Skeletal muscle tissue (tissue), 4 donors: ENCODE measurements around the gene POT1. TPM values are rescaled to one million over a fixed set of nuclear protein-coding genes. Genes with fewer than 3 reads are reported as not detected.

Experiments
- H3K27ac ChIP-seq: one replicate; pipeline ENCODE4 v1.7.0; 2013; ENCODE audit warnings: mild to moderate bottlenecking, low read depth, low read length, inconsistent platforms
- H3K27me3 ChIP-seq, 3 donors: one replicate each; pipeline ENCODE4 v1.7.0; 2013; ENCODE audit warnings: low read length in 3 of 3; ENCODE audit not compliant: control insufficient read depth in 3 of 3, insufficient read depth in 3 of 3
- H3K36me3 ChIP-seq, 3 donors: one replicate each; pipeline ENCODE4 v1.7.0; 2013; ENCODE audit warnings: low read length in 3 of 3; ENCODE audit not compliant: control insufficient read depth in 3 of 3, insufficient read depth in 3 of 3
- H3K4me1 ChIP-seq, 3 donors: one replicate each; pipeline ENCODE4 v1.7.0; 2013; ENCODE audit warnings: low read length in 3 of 3, mild to moderate bottlenecking in 3 of 3; ENCODE audit not compliant: control insufficient read depth in 3 of 3, insufficient read depth in 3 of 3
- H3K4me3 ChIP-seq, 3 donors: one replicate each; pipeline ENCODE4 v1.7.0; 2013; ENCODE audit warnings: low read length in 3 of 3
- H3K9ac ChIP-seq, 3 donors: one replicate each; pipeline ENCODE4 v1.7.0; 2013; ENCODE audit warnings: low read length in 3 of 3, mild to moderate bottlenecking in 3 of 3, moderate library complexity in 2 of 3, low read depth in 1 of 3
- H3K9me3 ChIP-seq, 3 donors: one replicate each; pipeline ENCODE4 v1.7.0; 2013; ENCODE audit warnings: low read length in 3 of 3; ENCODE audit not compliant: control insufficient read depth in 3 of 3
- total RNA-seq: library from RNA; depleted of rRNA; stranded (reverse); fragments of >200 nt; gene quantifications from one replicate; pipeline ENCODE4 v1.2.3, GENCODE V29; 2014
- donor health status: Osteomylitis.

The POT1 gene
- total RNA-seq, 1 donor from 2014 or later = 50.1 TPM

DNA sequence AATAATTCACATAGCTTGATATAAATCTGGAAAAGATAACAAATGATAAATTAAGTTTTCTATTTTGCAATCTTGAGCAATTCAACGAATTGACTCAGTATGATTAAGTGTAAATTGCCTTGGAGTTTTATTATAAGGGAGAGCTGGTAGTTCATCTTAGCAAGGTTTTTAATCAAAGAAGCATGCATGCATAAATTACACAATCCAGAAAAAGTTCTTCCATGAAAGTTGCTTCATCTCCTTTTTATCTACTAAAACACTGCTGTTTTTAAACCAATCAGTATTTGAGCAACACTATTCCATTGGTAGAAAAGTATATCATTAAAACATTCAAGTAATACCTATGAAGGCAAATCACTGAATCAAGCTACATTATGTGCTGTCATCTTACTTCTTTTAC, 47.6 kb downstream of the POT1 start:
- no peaks in the 10 kb centered on the region for H3K9me3 ChIP-seq
- no peaks in the 10 kb centered on the region for H3K36me3 ChIP-seq
- H3K27ac ChIP-seq = no peak overlapping the region
- no peaks in the 10 kb centered on the region for H3K4me1 ChIP-seq
- H3K27me3 ChIP-seq = no peaks in the 10 kb centered on the region
- no peak overlapping the region for H3K9ac ChIP-seq
- H3K4me3 ChIP-seq = no peak overlapping the region

DNA sequence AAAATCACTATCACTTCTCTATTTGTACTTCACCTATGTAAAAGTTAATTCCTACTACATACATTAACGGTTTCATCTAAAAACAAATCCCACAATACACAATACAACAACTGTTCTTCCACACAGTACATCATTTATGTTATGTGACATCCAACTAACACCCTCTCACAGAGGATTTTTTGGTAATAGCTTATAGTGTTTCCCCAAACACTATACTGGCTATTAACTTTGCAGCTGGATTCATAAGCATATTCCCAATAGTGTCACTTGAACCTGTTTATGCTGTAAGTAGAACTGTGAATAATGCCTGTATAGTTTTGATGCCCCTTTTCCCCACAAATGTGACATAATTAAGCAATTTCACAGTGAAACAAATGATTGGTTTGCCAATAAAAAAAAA, 49.9 kb downstream of the POT1 start:
- no peak overlapping the region for H3K9ac ChIP-seq
- no peaks in the 10 kb centered on the region for H3K36me3 ChIP-seq
- H3K27me3 ChIP-seq = no peaks in the 10 kb centered on the region
- H3K4me1 ChIP-seq = no peaks in the 10 kb centered on the region
- H3K27ac ChIP-seq = no peak overlapping the region
- H3K4me3 ChIP-seq = no peak overlapping the region
- H3K9me3 ChIP-seq = no peaks in the 10 kb centered on the region

DNA sequence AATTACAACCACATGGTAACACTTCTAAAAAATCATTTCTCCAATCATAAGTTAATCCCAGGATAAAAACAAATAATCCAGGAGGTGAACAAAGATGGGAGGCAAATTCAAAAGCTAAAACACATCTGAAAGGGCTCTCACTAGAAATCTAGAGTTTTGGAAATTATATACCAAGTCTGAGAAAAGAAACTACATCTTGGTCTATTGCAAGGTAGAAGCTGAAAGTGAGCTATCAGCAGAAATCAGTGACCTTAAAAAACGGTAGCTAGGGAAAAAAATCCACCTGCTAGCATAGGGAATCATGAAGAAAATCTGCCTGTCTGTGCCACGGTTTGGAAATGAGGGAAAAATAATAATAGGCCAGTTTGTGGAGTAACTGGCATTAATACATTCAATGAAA, 50.5 kb downstream of the POT1 start:
- Histone ChIP-seq H3K9ac (no peak overlapping the region), H3K4me3 (no peak overlapping the region), H3K9me3 (no peaks in the 10 kb centered on the region), H3K27ac (no peak overlapping the region), H3K27me3 (no peaks in the 10 kb centered on the region), H3K4me1 (no peaks in the 10 kb centered on the region), H3K36me3 (no peaks in the 10 kb centered on the region)

DNA sequence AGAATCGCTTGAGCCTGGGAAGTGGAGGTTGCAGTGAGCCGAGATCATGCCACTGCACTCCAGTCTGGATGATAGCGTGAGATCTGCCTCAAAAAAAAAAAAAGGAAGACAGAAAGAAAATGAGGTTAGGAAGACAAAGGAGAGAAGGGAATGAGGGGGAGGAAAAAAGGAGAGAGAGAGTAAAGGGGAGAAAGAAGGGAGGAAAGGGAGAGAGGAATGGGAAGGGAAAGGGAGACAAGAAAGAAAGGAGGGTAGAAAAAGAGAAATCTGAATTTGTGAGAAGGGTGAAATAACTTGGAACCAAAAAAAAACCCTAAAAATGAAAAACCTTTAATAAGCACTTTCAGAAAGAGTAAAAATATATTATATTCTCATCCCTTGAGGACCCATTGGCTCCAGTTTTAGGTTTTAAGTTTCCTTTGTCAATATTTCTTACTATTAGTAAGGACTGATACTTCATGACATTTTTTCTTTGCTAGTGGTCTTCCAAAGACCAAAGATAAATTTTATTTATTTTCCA, 54.9 kb downstream of the POT1 start:
- Histone ChIP-seq H3K9me3 (no peaks in the 10 kb centered on the region), H3K9ac (no peak overlapping the region), H3K27me3 (no peaks in the 10 kb centered on the region), H3K4me1 (no peaks in the 10 kb centered on the region), H3K4me3 (no peak overlapping the region), H3K27ac (no peak overlapping the region), H3K36me3 (no peaks in the 10 kb centered on the region)

DNA sequence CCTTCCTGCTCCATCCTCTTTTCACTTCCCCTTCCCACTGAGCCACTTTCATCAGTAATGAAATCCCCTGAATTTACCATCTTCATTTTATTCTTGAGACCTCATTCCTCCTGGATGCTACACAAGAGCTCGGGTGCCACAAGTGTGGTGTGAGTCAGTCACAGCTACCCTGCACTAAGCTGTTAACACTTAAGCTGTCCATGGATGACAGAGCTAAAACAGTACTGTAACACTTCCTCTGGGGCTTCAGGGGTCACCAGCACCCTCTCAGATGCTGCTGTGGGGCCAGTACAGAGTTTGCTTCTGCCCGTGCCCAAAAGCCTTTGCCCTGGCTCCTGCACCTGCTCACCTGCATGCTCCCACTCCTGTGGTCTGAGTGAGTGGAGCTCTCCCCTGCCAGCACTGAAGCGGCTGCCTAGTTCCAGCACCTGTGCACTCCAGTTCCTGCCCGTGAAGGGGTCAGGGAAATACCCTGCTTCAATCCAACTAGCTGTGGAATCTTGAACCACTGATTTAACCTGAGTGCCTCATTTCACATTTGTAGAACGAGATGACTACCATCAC, 71.9 kb downstream of the POT1 start:
- Histone ChIP-seq H3K9ac (no peak overlapping the region), H3K36me3 (peaks cover 0 to 10% (median 5%) of the 10 kb centered on the region in 3 donors), H3K4me1 (no peaks in the 10 kb centered on the region), H3K27me3 (no peaks in the 10 kb centered on the region), H3K9me3 (no peaks in the 10 kb centered on the region), H3K27ac (no peak overlapping the region), H3K4me3 (no peak overlapping the region)

DNA sequence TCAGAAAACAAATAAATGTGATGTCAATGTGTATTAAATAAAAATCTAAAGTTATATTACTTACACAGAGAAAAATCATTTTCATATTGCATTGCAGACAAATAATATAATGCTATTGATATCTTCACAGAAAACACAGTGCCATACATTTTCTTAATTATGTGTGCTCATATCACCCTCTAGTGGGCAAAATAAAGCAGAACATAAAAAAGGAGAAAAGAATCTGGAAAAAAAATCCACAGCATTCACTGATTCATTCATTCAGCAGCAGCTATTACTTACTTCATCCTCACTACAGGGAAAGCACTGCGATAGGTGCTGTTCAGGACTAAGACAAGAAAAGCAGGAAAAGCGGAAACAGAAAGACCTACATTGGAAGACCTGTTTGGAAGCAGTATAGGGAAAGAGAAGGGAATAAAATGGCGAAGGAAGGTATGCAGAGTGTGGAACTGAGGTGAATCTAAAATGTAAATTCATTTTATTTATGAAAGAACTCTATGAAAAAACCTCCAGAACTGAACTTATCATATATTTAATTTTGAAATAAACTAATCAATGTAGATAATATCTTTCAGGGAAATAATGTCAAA, 73.2 kb downstream of the POT1 start:
- Histone ChIP-seq H3K27ac (no peak overlapping the region), H3K9me3 (no peaks in the 10 kb centered on the region), H3K27me3 (no peaks in the 10 kb centered on the region), H3K9ac (no peak overlapping the region), H3K36me3 (peaks cover 0 to 6% (median 5%) of the 10 kb centered on the region in 3 donors), H3K4me1 (no peaks in the 10 kb centered on the region), H3K4me3 (no peak overlapping the region)

DNA sequence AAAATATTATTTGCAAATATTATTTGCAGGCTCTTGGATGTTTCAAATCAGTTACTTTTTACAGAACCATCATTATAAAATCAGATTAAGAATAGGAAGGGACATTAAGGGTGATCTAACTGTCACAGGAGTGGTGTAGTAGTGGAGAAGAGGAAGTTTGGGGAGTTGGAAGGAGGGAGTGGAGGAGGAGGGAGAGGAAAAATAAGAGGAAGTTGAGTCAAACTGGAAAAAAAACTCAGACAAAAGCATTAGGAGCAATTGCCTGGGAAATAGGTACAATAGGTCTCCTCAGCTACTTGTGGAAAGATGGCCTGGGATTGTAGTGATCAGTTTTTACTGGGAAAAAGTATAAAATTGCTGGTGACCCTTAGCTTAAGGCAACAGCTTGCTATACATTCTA, 86.3 kb downstream of the POT1 start:
- Histone ChIP-seq H3K4me1 (no peaks in the 10 kb centered on the region), H3K27me3 (no peaks in the 10 kb centered on the region), H3K9ac (no peak overlapping the region), H3K9me3 (no peaks in the 10 kb centered on the region), H3K36me3 (peaks cover 0 to 10% (median 6%) of the 10 kb centered on the region in 3 donors), H3K4me3 (no peak overlapping the region), H3K27ac (no peak overlapping the region)

DNA sequence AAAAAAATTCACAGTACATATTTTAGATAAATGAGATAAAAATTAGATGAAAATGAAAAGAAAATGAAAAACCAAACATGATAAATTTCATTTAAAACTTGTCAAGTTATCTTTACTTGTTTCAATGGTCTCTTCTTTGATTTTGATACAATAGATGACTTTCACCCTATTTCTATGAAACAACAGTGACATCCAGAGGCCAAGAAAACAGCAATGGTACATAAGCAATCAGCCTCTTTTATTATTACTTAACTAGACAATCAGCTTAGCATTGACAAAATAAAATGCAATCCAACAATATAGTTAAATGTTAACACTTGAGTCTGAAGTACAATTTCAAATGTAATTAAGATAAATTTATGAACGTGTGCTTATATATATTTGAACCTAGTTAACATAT, 89.2 kb downstream of the POT1 start:
- no peaks in the 10 kb centered on the region for H3K36me3 ChIP-seq
- no peak overlapping the region for H3K9ac ChIP-seq
- no peak overlapping the region for H3K27ac ChIP-seq
- H3K27me3 ChIP-seq = no peaks in the 10 kb centered on the region
- no peaks in the 10 kb centered on the region for H3K9me3 ChIP-seq
- H3K4me1 ChIP-seq = no peaks in the 10 kb centered on the region
- no peak overlapping the region for H3K4me3 ChIP-seq

DNA sequence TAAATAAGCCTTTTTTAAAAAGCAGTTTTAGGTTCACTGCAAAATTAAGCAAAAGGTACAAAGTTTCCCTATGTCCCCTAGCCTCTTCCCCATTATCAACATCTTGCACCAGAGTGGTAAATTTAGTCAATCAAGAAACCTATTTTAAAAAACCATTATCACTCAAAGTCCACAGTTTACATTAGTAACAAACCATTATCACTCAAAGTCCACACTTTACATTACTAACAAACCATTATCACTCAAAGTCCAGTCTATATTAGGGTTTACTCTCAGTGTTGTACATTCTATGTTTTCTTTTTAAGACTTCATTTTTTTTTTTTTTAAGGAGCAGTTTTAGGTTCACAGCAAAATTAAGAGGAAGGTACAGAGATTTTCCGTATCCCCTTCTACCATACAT, 89.9 kb downstream of the POT1 start:
- no peak overlapping the region for H3K9ac ChIP-seq

DNA sequence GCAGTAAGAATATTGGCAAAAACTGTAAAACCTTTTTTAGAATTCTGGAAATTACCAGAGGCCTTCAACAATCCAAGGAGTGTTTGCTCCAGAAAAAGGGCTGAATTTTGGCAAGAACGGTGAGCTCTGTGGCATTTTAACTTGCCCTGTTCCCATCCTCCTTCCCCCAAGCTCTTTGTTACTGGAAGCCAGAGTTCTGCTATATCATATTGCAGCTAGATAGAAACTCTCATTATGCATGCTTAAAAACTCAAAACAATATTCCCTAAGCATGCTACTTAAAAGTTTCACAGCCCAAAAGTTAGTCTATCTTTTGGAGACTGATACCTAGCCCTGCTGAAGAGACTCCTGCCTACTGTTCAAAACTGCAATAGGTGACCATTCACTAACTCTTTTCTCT, 93.5 kb downstream of the POT1 start:
- Histone ChIP-seq H3K4me1 (no peaks in the 10 kb centered on the region), H3K27ac (no peak overlapping the region), H3K36me3 (peaks cover 0 to 4% (median 0%) of the 10 kb centered on the region in 3 donors), H3K4me3 (no peak overlapping the region), H3K27me3 (no peaks in the 10 kb centered on the region), H3K9me3 (no peaks in the 10 kb centered on the region), H3K9ac (no peak overlapping the region)

More for the DNA sequence above, 89.9 kb downstream of the POT1 start:
- H3K27me3 ChIP-seq = no peaks in the 10 kb centered on the region
- H3K4me1 ChIP-seq = no peaks in the 10 kb centered on the region
- no peaks in the 10 kb centered on the region for H3K9me3 ChIP-seq
- no peak overlapping the region for H3K27ac ChIP-seq
- H3K4me3 ChIP-seq = no peak overlapping the region
- H3K36me3 ChIP-seq = peaks cover 0 to 4% (median 0%) of the 10 kb centered on the region in 3 donors
